Stimulated activated CD4-positive, alpha-beta T cell treated with anti-CD3 and anti-CD28 coated beads, Interleukin-2, amount 100 ng/mL, for 48 hours (primary cell): ENCODE results near the gene DMBX1.
A peak's percentile ranks its signal among the peaks of the same experiment; 100 is the strongest.

Experiments
- DNase-seq, 2 donors: peaks; one replicate each; pipeline ENCODE4 v3.0.0-alpha.2; 2020

Gene DMBX1

DNA sequence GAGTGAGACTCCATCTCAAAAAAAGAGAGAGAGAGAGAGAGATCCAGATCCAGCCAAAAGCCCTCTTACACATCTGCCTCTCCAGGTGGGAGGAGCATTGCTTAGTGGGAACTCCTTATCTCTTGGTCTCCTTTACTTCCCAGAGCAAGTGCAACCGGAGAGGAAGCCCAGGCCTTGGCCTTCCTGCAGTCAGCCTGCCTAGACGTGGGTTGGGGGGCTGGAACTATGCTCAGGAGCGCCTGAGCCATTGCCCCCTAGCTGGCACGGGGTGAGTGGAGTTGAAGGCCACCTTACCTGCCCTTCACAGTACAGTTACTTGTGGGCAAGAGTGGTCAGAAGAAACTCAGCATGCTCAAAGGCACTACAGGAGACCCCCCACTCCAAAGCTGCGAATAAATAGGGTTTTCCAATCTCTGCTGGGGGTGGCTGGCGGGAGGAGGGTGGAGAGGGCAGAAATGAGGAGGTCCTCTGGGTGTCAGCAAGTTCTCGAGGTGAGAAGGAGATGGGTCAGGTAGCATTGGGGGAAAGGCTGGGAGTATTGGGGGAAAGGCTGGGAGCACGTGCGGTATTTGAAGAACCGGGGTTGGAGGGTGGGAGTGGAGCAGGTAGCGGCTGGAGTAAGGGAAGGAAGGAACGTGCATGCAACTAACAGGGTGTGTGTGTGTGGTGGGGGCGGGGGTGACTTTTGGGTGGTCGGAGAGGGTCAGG, 4.7 kb upstream of the DMBX1 start:
- DNase-seq, result no peak

- DNase-seq, result no peak
Measured at GRCh38 chr1:46485564-46486431, 3.8 kb upstream of the DMBX1 start.

DNA sequence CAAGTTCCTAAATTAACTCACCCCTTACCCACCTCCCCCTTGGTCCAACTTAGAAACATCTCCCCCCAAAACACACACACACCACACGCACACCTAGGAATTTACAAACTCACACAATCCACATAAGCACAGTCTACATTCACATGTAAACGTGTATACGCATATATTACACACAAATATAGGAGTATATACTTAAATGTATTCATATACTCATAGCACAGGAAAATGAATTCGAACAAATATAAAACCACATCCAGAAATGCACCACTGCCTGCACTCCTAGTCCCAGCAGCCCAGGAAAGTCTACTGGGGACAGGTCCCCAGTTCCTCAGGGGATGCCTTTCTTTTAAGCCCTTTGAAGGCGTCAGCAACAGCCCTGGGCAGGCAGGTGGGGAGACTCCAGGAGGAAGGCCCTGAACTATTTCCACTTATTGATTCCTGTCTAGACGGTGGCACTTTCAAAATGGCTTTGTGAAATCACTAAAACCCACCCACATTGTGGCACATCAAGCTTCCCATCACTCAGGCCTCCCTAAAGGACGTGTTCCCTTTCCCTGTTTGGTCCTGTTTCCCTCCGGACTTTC, 3.1 kb upstream of the DMBX1 start:
- no peak for DNase-seq

DNA sequence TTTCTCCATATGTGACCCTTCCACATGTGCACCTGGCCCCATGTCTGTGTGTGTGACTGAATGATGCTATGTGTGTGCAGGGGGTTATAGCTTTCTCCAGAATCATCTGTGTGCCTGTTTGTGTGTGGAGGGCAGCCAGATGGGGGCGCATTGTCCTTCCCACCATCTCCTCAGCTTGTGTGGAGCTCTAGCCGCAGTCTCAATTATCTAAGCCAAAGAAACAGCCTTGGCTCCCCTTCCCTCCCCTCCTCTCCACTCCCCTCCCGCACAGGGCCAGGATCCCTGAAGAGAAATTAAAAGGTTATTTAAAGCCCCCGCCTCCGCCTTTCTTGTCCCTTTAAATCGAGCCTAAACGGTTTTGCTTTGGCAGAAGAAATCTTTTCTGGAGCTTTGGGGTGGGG, 1.8 kb upstream of the DMBX1 start:
- no peak for DNase-seq

DNA sequence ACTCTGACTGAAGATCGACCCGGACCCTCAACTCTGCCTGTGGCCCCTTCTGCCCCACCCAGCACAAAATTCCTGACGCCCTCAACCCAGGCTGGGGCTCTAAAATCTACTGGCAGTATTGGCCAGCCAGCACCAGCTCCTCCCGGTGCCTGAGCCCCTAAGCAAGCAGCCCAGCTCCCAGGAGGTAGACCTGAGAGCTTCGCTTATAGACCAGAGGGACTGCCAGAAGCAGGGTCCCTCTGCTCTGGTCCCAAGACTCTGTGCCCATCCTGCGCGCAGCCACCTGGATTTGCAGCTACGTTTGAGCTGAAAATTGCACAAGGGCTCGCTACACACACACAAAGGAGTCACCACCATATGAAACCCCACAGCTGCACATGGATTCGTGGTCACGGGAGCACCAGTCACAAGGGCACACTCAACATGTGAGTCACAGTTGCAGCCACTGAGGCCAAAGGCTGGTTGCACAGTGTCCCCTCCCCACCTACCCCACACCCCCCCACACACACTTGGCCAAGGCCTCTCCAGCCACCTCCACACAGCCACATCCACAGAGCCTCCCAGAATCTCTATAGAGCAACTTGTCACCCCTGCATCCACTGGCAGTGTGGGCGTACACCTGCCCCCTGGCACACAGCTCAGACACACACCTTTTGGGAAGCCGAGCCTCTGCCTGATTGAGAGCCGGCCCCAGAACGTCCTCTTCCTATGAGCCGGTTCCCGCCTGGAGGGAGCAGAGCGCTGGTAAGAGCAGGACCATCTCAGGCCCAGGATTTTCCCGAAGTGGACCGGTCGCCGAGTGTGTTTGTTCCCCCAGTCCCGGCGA, 1.1 kb upstream of the DMBX1 start:
- peak in 1 of 2 donors; percentile 11 for DNase-seq

DNA sequence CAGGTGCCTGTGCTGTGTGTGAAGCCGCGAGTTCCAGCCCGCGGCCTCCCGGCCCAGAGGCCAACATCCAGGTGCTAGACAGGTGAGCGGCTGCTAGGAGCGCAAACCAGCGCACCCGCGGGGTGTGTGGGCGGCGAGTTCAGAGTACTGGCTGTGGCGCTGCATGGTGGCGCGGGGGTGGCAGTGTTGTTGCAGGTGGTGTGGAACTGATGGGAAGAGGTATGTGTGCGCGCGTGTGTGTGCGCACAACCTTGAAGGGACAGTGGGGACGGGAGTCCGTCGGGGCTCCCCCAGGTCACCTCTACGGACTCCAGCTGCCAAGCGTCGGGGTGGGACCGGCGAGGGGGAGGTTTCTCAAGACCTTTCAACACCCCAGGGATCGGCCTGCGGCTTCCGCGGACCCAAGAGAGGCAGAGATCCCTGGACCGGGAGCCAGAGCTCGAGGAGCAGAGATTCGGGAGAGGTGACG, 433 bp upstream of the DMBX1 start:
- peak in 1 of 2 donors; percentile 30 for DNase-seq

DNA sequence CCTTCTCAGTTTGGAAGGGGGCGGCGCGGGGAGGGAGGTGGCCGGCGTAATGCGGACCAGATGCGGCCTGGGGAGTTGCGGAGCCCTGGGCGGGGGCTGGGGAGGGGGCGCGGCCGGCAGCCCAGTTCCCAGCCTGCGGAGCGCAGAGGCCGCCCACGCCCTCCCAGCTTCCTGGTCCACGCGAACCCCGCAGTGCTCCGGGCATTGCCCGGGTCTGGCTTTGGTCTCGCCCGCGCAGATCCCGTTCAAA, 695 bp downstream of the DMBX1 start:
- no peak for DNase-seq

- no peak for DNase-seq
Measured at GRCh38 chr1:46490656-46491442, 1.2 kb downstream of the DMBX1 start.

GRCh38 chr1:46491443-46492268, 2.0 kb downstream of the DMBX1 start:
- DNase-seq, result no peak

DNA sequence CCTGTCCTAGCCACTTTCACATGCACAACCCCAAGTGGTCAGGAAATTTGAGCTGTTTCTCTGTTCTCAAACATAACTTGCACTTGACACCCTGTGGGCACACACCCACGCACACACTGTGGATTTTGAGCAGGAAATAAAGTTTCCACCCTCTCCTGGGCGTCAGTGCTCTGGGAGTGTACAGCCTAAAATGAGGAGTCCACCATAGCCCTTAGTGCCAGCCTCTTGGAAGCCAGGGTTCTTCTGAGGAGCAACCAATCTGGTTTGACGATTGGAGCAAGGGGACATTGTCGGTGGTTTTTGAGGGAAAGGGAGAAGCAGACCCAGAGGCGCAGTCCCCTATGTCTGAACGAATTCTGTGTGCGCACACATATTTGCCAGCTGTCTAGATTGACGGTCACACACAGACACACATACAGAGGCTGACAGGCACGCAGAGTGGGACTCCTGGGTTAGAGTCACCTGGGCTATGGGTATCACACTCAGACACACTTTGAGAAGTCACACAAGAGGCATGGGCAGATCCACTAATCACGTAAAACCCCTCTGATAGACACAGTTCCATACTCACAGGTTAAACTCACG, 2.7 kb downstream of the DMBX1 start:
- DNase-seq, result no peak

GRCh38 chr1:46492871-46493270, 3.2 kb downstream of the DMBX1 start:
- DNase-seq, result no peak

GRCh38 chr1:46493316-46494032, 3.8 kb downstream of the DMBX1 start:
- DNase-seq, result no peak

- DNase-seq, result no peak
Measured at GRCh38 chr1:46494910-46495309, 5.3 kb downstream of the DMBX1 start.

- no peak for DNase-seq
Measured at GRCh38 chr1:46495778-46496177, 6.1 kb downstream of the DMBX1 start.

- no peak for DNase-seq
Measured at GRCh38 chr1:46496505-46496904, 6.9 kb downstream of the DMBX1 start.

GRCh38 chr1:46497020-46497419, 7.4 kb downstream of the DMBX1 start:
- DNase-seq, result no peak

- no peak for DNase-seq
Measured at GRCh38 chr1:46497665-46498064, 8.0 kb downstream of the DMBX1 start.

GRCh38 chr1:46501528-46501927, 11.9 kb downstream of the DMBX1 start:
- no peak for DNase-seq

DNA sequence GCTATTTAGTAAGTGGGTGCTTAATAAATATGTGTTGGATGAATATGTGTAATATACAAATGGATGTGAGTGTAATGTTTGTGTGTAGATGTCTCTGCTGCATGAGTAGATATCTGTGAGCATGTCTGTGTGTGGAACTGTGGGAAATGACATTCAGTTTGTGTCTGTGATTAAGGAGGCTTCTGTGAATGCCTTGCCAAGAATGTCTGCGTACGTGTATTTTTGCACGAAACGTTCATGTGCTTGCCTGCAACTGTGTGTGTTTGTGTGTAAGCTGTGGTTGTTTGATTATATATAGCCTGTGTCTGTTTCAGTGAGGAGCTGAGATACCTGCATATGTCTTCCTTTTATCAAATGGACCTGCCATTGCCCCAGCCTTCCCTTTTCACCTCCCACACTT, 13.8 kb downstream of the DMBX1 start:
- DNase-seq, result no peak

DNA sequence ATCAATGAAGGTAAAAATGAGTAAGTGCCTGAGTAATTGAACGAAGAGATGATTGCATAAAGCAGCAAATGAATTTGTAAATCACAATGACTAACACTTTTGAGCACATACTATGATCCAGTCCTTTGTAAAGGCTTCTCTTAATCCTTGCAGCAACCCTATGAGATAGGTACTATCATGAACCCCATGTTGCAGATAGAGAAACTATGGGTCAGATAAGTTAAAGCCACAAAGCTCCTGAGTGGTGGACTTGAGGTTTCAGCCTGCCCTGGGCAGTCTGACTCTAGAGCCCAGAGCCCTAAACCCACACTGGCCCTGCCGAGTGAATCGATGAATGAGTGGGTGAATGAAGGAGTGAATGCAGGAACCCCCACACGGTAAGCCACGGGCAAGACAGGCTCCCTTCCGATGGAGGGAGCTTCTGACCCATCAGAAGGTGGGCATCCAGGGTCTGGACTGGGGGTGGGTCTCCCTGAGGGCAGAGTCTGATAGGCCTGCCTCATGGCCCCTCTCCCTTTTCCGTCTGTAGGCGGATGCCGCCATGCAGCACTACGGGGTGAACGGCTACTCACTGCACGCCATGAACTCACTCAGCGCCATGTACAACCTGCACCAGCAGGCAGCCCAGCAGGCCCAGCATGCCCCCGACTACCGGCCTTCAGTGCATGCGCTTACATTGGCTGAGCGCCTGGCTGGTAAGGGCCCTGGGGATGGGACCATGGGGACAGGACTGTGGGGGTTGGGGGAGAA, 17.0 kb downstream of the DMBX1 start:
- DNase-seq, result no peak
